IgD-negative memory B cell (primary cell): ENCODE measurements around the gene SLC35F1. TPM values are rescaled to one million over a fixed set of nuclear protein-coding genes. Genes with fewer than 3 reads are reported as not detected.
"Not testable (repeated sequence)": the region's sequence is repeated elsewhere in the genome, so short reads cannot be mapped to it uniquely, and the experiment has no call there.

Source experiments
- H3K27ac Mint-ChIP-seq, 3 donors: one replicate each; pipeline ENCODE4 v1.8.0; 2020 to 2022; ENCODE audit warnings: mild to moderate bottlenecking in 3 of 3, mixed read lengths in 3 of 3, moderate library complexity in 1 of 3
- H3K27me3 Mint-ChIP-seq: one replicate; pipeline ENCODE4 v1.8.0; 2021; ENCODE audit warnings: mixed read lengths
- H3K36me3 Mint-ChIP-seq: one replicate; pipeline ENCODE4 v1.8.0; 2020; ENCODE audit warnings: mild to moderate bottlenecking, mixed read lengths
- H3K4me1 Mint-ChIP-seq, 3 donors: one replicate each; pipeline ENCODE4 v1.8.0; 2020 to 2022; ENCODE audit warnings: mixed read lengths in 3 of 3, mild to moderate bottlenecking in 1 of 3
- H3K4me3 Mint-ChIP-seq, 4 donors: one replicate each; pipeline ENCODE4 v1.8.0; 2020 to 2022; ENCODE audit warnings: mild to moderate bottlenecking in 4 of 4, mixed read lengths in 4 of 4, moderate library complexity in 3 of 4
- H3K9me3 Mint-ChIP-seq, 3 donors: one replicate each; pipeline ENCODE4 v1.8.0; 2020 to 2021; ENCODE audit warnings: mixed read lengths in 3 of 3, mild to moderate bottlenecking in 1 of 3
- polyA plus RNA-seq: library from polyadenylated mRNA; unstranded; fragments of 300-500 nt; fragmentation: Illumina TruSeq; gene quantifications from one replicate; pipeline ENCODE4 v1.2.3, GENCODE V29; 2021

SLC35F1 gene
- polyA plus RNA-seq, 1 donor from 2014 or later, result not detected

GRCh38 chr6:118012944-118013343, 105.9 kb downstream of the SLC35F1 start:
- Mint-ChIP-seq H3K27ac (no peak overlapping the region), H3K36me3 (no peaks in the 10 kb centered on the region), H3K4me3 (no peak overlapping the region), H3K27me3 (no peaks in the 10 kb centered on the region), H3K4me1 (no peaks in the 10 kb centered on the region), H3K9me3 (peaks cover 0 to 4% (median 0%) of the 10 kb centered on the region in 3 donors)

- Mint-ChIP-seq H3K27ac (no peak overlapping the region), H3K4me1 (no peaks in the 10 kb centered on the region), H3K36me3 (no peaks in the 10 kb centered on the region), H3K9me3 (no peaks in the 10 kb centered on the region), H3K4me3 (no peak overlapping the region), H3K27me3 (no peaks in the 10 kb centered on the region)
Measured at GRCh38 chr6:118016532-118016931, 109.5 kb downstream of the SLC35F1 start.

GRCh38 chr6:118017301-118017848, 110.3 kb downstream of the SLC35F1 start:
- no peaks in the 10 kb centered on the region for H3K27me3 Mint-ChIP-seq
- no peaks in the 10 kb centered on the region for H3K4me1 Mint-ChIP-seq
- no peak overlapping the region for H3K27ac Mint-ChIP-seq
- H3K9me3 Mint-ChIP-seq, result no peaks in the 10 kb centered on the region
- H3K36me3 Mint-ChIP-seq, result no peaks in the 10 kb centered on the region
- no peak overlapping the region for H3K4me3 Mint-ChIP-seq

GRCh38 chr6:118023771-118024170, 116.7 kb downstream of the SLC35F1 start:
- H3K27ac Mint-ChIP-seq, result no peak overlapping the region
- H3K27me3 Mint-ChIP-seq, result no peaks in the 10 kb centered on the region
- no peak overlapping the region for H3K4me3 Mint-ChIP-seq

DNA sequence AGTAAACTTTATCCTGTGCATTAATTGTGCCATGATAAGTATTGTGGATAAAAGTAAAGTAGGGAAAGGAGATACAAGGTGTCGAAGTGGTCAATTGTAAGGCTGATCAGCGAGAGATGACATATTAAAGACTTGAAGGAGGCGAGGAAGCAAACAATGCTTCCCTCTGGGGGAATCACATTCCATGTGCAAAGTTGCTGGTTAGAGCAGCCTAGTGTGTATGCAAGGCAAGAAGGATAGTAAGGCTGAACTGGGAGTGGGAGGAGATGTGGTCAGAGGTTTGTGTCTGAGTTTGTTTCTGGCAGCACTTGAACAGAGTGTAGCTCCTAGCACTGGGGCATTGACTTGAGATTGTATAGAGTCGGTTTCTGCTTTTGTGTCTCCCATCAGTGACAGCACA, 122.9 kb downstream of the SLC35F1 start:
- Mint-ChIP-seq H3K9me3 (peaks cover 0 to 1% (median 0%) of the 10 kb centered on the region in 3 donors), H3K27me3 (no peaks in the 10 kb centered on the region), H3K4me3 (no peak overlapping the region), H3K36me3 (no peaks in the 10 kb centered on the region), H3K27ac (no peak overlapping the region), H3K4me1 (no peaks in the 10 kb centered on the region)

More at GRCh38 chr6:118023771-118024170, 116.7 kb downstream of the SLC35F1 start:
- Mint-ChIP-seq H3K36me3 (no peaks in the 10 kb centered on the region), H3K9me3 (peaks cover 0 to 1% (median 0%) of the 10 kb centered on the region in 3 donors), H3K4me1 (no peaks in the 10 kb centered on the region)

DNA sequence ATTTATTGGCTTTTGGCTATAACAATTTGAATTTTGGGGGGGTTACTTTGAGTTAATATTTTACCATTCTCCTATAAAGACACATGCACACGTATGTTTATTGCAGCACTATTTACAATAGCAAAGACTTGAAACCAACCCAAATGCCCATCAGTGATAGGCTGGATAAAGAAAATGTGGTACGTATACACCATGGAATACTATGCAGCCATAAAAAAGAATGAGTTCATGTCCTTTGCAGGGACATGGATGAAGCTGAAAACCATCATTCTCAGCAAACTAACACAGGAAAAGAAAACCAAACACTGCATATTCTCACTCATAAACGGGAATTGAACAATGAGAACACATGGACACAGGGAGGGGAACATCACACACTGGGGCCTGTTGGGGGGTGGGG, 130.4 kb downstream of the SLC35F1 start:
- H3K4me1 Mint-ChIP-seq, H3K27ac Mint-ChIP-seq: not testable (repeated sequence)

DNA sequence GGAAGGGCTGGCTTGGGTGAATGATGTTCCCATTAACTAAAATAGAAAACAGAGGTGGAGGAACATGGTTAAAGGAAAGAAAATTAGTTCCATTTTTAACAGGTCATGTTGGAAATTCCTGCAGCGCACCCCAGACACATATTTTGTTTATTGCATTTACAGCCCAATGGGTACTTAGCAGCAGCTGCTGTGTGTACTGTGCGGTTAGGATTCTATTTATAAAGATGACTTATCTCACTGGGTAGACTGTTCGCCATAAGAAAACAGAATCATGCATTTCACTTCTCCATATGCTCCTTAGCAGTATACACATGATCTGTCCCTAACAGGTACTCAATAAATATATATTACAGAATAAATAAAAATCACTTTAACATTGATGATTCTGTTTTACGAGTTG, 135.8 kb downstream of the SLC35F1 start:
- Mint-ChIP-seq H3K9me3 (no peaks in the 10 kb centered on the region), H3K4me3 (no peak overlapping the region), H3K27me3 (peaks cover 3% of the 10 kb centered on the region), H3K36me3 (no peaks in the 10 kb centered on the region), H3K27ac (no peak overlapping the region), H3K4me1 (no peaks in the 10 kb centered on the region)

More for the DNA sequence above, 130.4 kb downstream of the SLC35F1 start:
- H3K4me3 Mint-ChIP-seq, H3K9me3 Mint-ChIP-seq, H3K27me3 Mint-ChIP-seq, H3K36me3 Mint-ChIP-seq: not testable (repeated sequence)

GRCh38 chr6:118044275-118044674, 137.2 kb downstream of the SLC35F1 start:
- no peak overlapping the region for H3K27ac Mint-ChIP-seq
- no peak overlapping the region for H3K4me3 Mint-ChIP-seq
- H3K27me3 Mint-ChIP-seq, result peaks cover 3% of the 10 kb centered on the region
- H3K4me1 Mint-ChIP-seq, result no peaks in the 10 kb centered on the region
- no peaks in the 10 kb centered on the region for H3K36me3 Mint-ChIP-seq
- H3K9me3 Mint-ChIP-seq, result no peaks in the 10 kb centered on the region

- no peaks in the 10 kb centered on the region for H3K27me3 Mint-ChIP-seq
- H3K4me1 Mint-ChIP-seq, result no peaks in the 10 kb centered on the region
- H3K4me3 Mint-ChIP-seq, result no peak overlapping the region
- H3K36me3 Mint-ChIP-seq, result no peaks in the 10 kb centered on the region
- H3K27ac Mint-ChIP-seq, result no peak overlapping the region
- H3K9me3 Mint-ChIP-seq, result peaks cover 0 to 4% (median 0%) of the 10 kb centered on the region in 3 donors
Measured at GRCh38 chr6:118054082-118054481, 147.0 kb downstream of the SLC35F1 start.

DNA sequence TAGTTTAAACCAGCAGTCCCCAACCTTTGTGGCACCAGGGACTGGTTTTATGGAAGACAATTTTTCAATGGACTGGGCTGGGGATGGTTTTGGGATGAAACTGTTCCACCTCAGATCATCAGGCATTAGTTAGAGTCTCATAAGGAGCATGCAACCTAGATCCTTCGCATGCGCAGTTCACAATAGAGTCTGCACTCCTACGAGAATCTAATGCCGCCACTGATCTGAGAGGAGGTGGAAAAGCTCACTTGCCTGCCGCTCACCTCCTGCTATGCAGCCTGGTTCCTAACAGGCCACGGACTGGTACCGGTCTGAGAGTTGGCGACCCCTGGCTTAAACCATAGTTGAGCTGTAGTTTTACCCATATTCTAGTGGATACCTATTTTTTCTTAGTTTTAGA, 154.6 kb downstream of the SLC35F1 start:
- H3K9me3 Mint-ChIP-seq, result peaks cover 0 to 4% (median 0%) of the 10 kb centered on the region in 3 donors
- H3K36me3 Mint-ChIP-seq, result no peaks in the 10 kb centered on the region
- no peak overlapping the region for H3K4me3 Mint-ChIP-seq
- H3K27ac Mint-ChIP-seq, result no peak overlapping the region
- H3K27me3 Mint-ChIP-seq, result no peaks in the 10 kb centered on the region
- H3K4me1 Mint-ChIP-seq, result no peaks in the 10 kb centered on the region

- Mint-ChIP-seq H3K27me3 (peaks cover 1% of the 10 kb centered on the region), H3K4me1 (no peaks in the 10 kb centered on the region), H3K9me3 (peaks cover 0 to 4% (median 1%) of the 10 kb centered on the region in 3 donors), H3K4me3 (no peak overlapping the region), H3K27ac (no peak overlapping the region), H3K36me3 (no peaks in the 10 kb centered on the region)
Measured at GRCh38 chr6:118080547-118080946, 173.5 kb downstream of the SLC35F1 start.

DNA sequence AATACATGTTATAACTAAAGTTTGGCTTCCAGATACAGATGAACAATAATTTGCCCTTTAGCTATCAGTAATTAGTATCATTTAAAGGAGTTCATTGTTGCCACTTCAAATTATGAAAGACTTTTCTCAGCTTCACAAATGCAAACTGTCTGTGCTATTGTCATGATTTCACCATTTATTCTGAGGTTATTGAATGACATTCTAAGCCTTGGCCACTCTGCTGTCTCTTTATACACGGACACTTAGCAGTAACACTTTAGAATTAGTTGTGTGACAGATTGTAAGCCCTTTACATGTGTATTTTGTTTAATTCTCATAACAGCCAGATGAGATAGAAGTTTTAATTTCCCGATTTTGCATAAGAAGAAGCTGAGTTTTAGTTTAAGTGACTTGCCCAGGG, 176.6 kb downstream of the SLC35F1 start:
- no peak overlapping the region for H3K27ac Mint-ChIP-seq
- no peaks in the 10 kb centered on the region for H3K36me3 Mint-ChIP-seq
- H3K4me3 Mint-ChIP-seq, result no peak overlapping the region
- peaks cover 0 to 2% (median 1%) of the 10 kb centered on the region in 3 donors for H3K9me3 Mint-ChIP-seq
- peaks cover 1% of the 10 kb centered on the region for H3K27me3 Mint-ChIP-seq
- no peaks in the 10 kb centered on the region for H3K4me1 Mint-ChIP-seq

DNA sequence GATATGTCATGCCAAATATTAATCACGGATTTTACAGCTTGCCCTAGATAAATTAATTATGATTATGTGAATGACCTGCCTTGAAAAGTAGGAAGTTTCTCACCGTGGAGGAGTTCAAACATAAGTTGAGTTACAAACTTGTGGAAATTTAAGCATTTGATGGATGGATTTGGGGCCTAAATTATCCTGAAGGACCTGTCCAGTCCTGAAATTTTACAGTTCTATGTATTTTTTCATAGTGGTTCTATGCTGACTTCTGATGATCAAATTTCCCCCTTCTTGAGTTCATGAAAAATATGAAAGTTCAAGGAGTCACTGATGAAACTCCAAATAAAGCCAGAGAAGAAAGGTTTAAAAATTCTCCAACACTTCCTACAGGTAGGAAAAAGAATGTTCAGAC, 178.6 kb downstream of the SLC35F1 start:
- H3K9me3 Mint-ChIP-seq, result peaks cover 0 to under 1% (median 0%) of the 10 kb centered on the region in 3 donors
- no peaks in the 10 kb centered on the region for H3K4me1 Mint-ChIP-seq
- H3K27ac Mint-ChIP-seq, result no peak overlapping the region
- H3K36me3 Mint-ChIP-seq, result no peaks in the 10 kb centered on the region
- H3K27me3 Mint-ChIP-seq, result no peaks in the 10 kb centered on the region
- H3K4me3 Mint-ChIP-seq, result no peak overlapping the region

GRCh38 chr6:118086159-118086558, 179.1 kb downstream of the SLC35F1 start:
- H3K4me1 Mint-ChIP-seq, result no peaks in the 10 kb centered on the region
- no peak overlapping the region for H3K4me3 Mint-ChIP-seq
- no peaks in the 10 kb centered on the region for H3K36me3 Mint-ChIP-seq
- H3K27ac Mint-ChIP-seq, result no peak overlapping the region
- peaks cover 0 to 3% (median 0%) of the 10 kb centered on the region in 3 donors for H3K9me3 Mint-ChIP-seq
- no peaks in the 10 kb centered on the region for H3K27me3 Mint-ChIP-seq

- Mint-ChIP-seq H3K27ac (no peak overlapping the region), H3K36me3 (peaks cover 2% of the 10 kb centered on the region), H3K4me3 (no peak overlapping the region), H3K27me3 (no peaks in the 10 kb centered on the region), H3K4me1 (no peaks in the 10 kb centered on the region), H3K9me3 (peaks cover 6 to 14% (median 8%) of the 10 kb centered on the region in 3 donors)
Measured at GRCh38 chr6:118092086-118092485, 185.0 kb downstream of the SLC35F1 start.

GRCh38 chr6:118097576-118097975, 190.5 kb downstream of the SLC35F1 start:
- Mint-ChIP-seq H3K36me3 (no peaks in the 10 kb centered on the region), H3K27ac (no peak overlapping the region), H3K4me1 (no peaks in the 10 kb centered on the region), H3K9me3 (peaks cover 2 to 8% (median 3%) of the 10 kb centered on the region in 3 donors), H3K4me3 (no peak overlapping the region), H3K27me3 (no peaks in the 10 kb centered on the region)
